Lower leg skin (tissue), 4 donors: Measurements from ENCODE around the gene GPC5. TPM values are rescaled to one million over a fixed set of nuclear protein-coding genes. Genes with fewer than 3 reads are reported as not detected.
"Not testable (repeated sequence)": the region's sequence is repeated elsewhere in the genome, so short reads cannot be mapped to it uniquely, and the experiment has no call there.

ENCODE experiments used
- DNase-seq, 2 donors: peaks; one replicate each; pipeline ENCODE4 v3.0.0-alpha.2; 2019; ENCODE audit warnings: low spot score in 2 of 2
- H3K4me3 ChIP-seq: fragments of 200-600 bp; sonication (generic); 2 replicates; pipeline ENCODE4 v1.5.1; 2017; ENCODE audit warnings: mild to moderate bottlenecking, low read depth; ENCODE audit not compliant: poor library complexity, severe bottlenecking
- CTCF ChIP-seq, 3 donors: fragments of 450-650 bp; IDR thresholded peaks; one replicate each; pipeline ENCODE4 v1.5.1; 2016; ENCODE audit warnings: antibody characterized with exemption in 3 of 3, mild to moderate bottlenecking in 3 of 3, moderate library complexity in 2 of 3
- POLR2A ChIP-seq, 2 donors: fragments of 450-650 bp; IDR thresholded peaks; one replicate each; pipeline ENCODE4 v1.6.1; 2016 to 2017; ENCODE audit warnings: antibody characterized with exemption in 2 of 2, mild to moderate bottlenecking in 1 of 2, moderate library complexity in 1 of 2
- whole genome bisulfite sequencing, 2 donors: methylation state at CpG; one replicate each; pipeline ENCODE4 v1.1.5; 2018; 5-methylcytosine and 5-hydroxymethylcytosine counted together
- intact Hi-C: fragments of 100-400 bp; cut with DNase I; formaldehyde crosslinking; loops from one replicate; pipeline ENCODE4 v1.15.0; 2023; ENCODE audit warnings: low total_unique reads
- total RNA-seq, 4 donors: library from RNA; depleted of rRNA; stranded (reverse); fragments of >200 nt; gene quantifications; one replicate each; pipeline ENCODE4 v1.1.0, GENCODE V29; 2016

The GPC5 gene
- total RNA-seq, 4 donors from 2014 or later = 0.46 to 1.3 (median 0.82) TPM

- TF ChIP-seq POLR2A (IDR thresholded peaks at IDR 0.05) = no peak
- no peak for TF ChIP-seq CTCF (IDR thresholded peaks at IDR 0.05)
- no peak overlapping the region for H3K4me3 ChIP-seq
- intact Hi-C loops = no loop called here
- WGBS, 2 donors = 47 to 49% methylated on average over 4 of the region's 4 CpGs
- DNase-seq = no peak
These were observed 1279.2 kb downstream of the GPC5 start for GRCh38 chr13:92677571-92677970.

GRCh38 chr13:92679602-92680001 lies 1281.2 kb downstream of the GPC5 start:
- intact Hi-C loops = no loop called here
- TF ChIP-seq POLR2A (IDR thresholded peaks at IDR 0.05) (no peak), CTCF (IDR thresholded peaks at IDR 0.05) (no peak)
- WGBS, 2 donors = 95 to 96% methylated on average over 7 of the region's 7 CpGs

GRCh38 chr13:92681239-92681638 lies 1282.8 kb downstream of the GPC5 start:
- TF ChIP-seq POLR2A (IDR thresholded peaks at IDR 0.05) (no peak), CTCF (IDR thresholded peaks at IDR 0.05) (no peak)
- intact Hi-C loops = no loop called here
- DNase-seq = no peak
- 79% methylated on average over 4 of the region's 4 CpGs for WGBS, 2 donors
- no peak overlapping the region for H3K4me3 ChIP-seq

More at GRCh38 chr13:92679602-92680001, 1281.2 kb downstream of the GPC5 start:
- no peak for DNase-seq
- H3K4me3 ChIP-seq = no peak overlapping the region

- 76 to 80% methylated on average over 5 of the region's 5 CpGs for WGBS, 2 donors
- H3K4me3 ChIP-seq = no peak overlapping the region
- intact Hi-C loops = no loop called here
- DNase-seq = no peak
- TF ChIP-seq CTCF (IDR thresholded peaks at IDR 0.05) (no peak), POLR2A (IDR thresholded peaks at IDR 0.05) (no peak)
These were observed 1284.6 kb downstream of the GPC5 start for GRCh38 chr13:92682832-92683517.

- intact Hi-C loops = no loop called here
- no peak overlapping the region for H3K4me3 ChIP-seq
- TF ChIP-seq POLR2A (IDR thresholded peaks at IDR 0.05) (no peak), CTCF (IDR thresholded peaks at IDR 0.05) (no peak)
- DNase-seq = no peak
These were observed 1295.6 kb downstream of the GPC5 start for GRCh38 chr13:92694047-92694446.

- DNase-seq, H3K4me3 ChIP-seq, intact Hi-C loops: not testable (repeated sequence)
- WGBS, 2 donors = 81 to 88% methylated on average over 4 of the region's 4 CpGs
These were observed 1297.4 kb downstream of the GPC5 start for GRCh38 chr13:92695827-92696226.
